ENCODE data around the gene ZNF397.

DNA sequence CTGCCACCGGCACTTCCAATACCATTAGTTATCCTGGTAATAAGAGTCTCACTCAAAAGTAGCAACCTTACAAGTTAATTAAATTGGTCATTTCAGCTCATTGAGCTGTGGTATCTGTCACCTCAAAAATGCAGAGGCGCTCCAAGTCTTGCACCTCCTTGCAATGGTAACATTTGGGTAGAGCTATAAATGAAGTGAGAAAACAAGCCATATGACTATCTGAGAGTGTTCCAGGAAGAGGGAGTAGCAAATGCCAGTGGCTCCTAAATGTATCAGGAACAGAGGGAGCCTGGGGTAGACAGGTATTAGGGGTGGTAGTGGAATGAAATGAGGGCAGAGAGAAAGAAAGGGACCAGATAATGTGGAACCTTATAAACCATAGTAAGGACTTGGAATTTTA lies 55.2 kb downstream of the ZNF397 start:
- TF ChIP-seq, protein P1, sequence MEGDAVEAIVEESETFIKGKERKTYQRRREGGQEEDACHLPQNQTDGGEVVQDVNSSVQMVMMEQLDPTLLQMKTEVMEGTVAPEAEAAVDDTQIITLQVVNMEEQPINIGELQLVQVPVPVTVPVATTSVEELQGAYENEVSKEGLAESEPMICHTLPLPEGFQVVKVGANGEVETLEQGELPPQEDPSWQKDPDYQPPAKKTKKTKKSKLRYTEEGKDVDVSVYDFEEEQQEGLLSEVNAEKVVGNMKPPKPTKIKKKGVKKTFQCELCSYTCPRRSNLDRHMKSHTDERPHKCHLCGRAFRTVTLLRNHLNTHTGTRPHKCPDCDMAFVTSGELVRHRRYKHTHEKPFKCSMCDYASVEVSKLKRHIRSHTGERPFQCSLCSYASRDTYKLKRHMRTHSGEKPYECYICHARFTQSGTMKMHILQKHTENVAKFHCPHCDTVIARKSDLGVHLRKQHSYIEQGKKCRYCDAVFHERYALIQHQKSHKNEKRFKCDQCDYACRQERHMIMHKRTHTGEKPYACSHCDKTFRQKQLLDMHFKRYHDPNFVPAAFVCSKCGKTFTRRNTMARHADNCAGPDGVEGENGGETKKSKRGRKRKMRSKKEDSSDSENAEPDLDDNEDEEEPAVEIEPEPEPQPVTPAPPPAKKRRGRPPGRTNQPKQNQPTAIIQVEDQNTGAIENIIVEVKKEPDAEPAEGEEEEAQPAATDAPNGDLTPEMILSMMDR (IDR thresholded peaks at IDR 0.05; ENCODE audit: borderline replicate concordance, extremely low read depth, low read length, poor library complexity, severe bottlenecking) = no peak
- TF ChIP-seq EZH2 (IDR thresholded peaks at IDR 0.05; ENCODE audit: borderline replicate concordance, low read depth, low read length, severe bottlenecking) = no peak

Data from DND-41 (cell line).